ENCODE measurements around the gene TDP2. TPM values are rescaled to one million over a fixed set of nuclear protein-coding genes. Genes with fewer than 3 reads are reported as not detected.

Gene TDP2
- total and polyA plus RNA-seq, 9 of the 15 experiments (the other 6 are each of a cell fraction or from before 2014, with no cell fraction given) = 27.7 to 60.1 (median 31.8) TPM

- TF ChIP-seq CREB3L1 (IDR thresholded peaks at IDR 0.05; ENCODE audit: borderline replicate concordance, low read depth) (peak; percentile 21; the same call in 1 of the 2 replicates), NFXL1 (CRISPR knock-in tag; IDR thresholded peaks at IDR 0.05) (no peak), ZNF347 (CRISPR knock-in tag; IDR thresholded peaks at IDR 0.05; ENCODE audit: low read depth) (no peak), TCF7L2 (IDR thresholded peaks at IDR 0.05; ENCODE audit: low read depth, low read length) (no peak), ATF4 (CRISPR knock-in tag; IDR thresholded peaks at IDR 0.05) (no peak), ESRRB (CRISPR knock-in tag; IDR thresholded peaks at IDR 0.05; ENCODE audit: borderline replicate concordance) (no peak), FOS (IDR thresholded peaks at IDR 0.05; ENCODE audit: extremely low read depth, insufficient read length) (no peak), ELF1 (tag; IDR thresholded peaks at IDR 0.05) (no peak), IRF1 (CRISPR knock-in tag; IDR thresholded peaks at IDR 0.05; ENCODE audit: borderline replicate concordance) (no peak), NCOA1 (IDR thresholded peaks at IDR 0.05; ENCODE audit: low read depth) (no peak), L3MBTL2 (IDR thresholded peaks at IDR 0.05) (peak; percentile 94), HES1 (IDR thresholded peaks at IDR 0.05; ENCODE audit: low read depth) (no peak), KDM5B (IDR thresholded peaks at IDR 0.05; ENCODE audit: insufficient replicate concordance, low read depth, low read length) (no peak), RBM14 (IDR thresholded peaks at IDR 0.05; ENCODE audit: borderline replicate concordance, insufficient read depth, low read depth, low read length) (no peak), U2AF2 (optimal IDR thresholded peaks at IDR 0.05; ENCODE audit: low read depth, low read length) (no peak), XRCC4 (IDR thresholded peaks at IDR 0.05; ENCODE audit: extremely low read depth, insufficient read depth, insufficient read length) (no peak), HINFP (tag; conservative IDR thresholded peaks at IDR 0.05; ENCODE audit: low read depth) (peak; percentile 98), HMG20B (CRISPR knock-in tag; IDR thresholded peaks at IDR 0.05) (no peak), PHB2 (IDR thresholded peaks at IDR 0.05; ENCODE audit: low read depth) (no peak), SNRNP70 (optimal IDR thresholded peaks at IDR 0.05; ENCODE audit: low read depth, low read length) (no peak), ZNF174 (CRISPR knock-in tag; IDR thresholded peaks at IDR 0.05) (no peak)
Observed at GRCh38 chr6:24658573-24659560, 7.8 kb downstream of the TDP2 start (continued).
